Measurements from ENCODE around the gene ZDHHC12. TPM values are rescaled to one million over a fixed set of nuclear protein-coding genes. Genes with fewer than 3 reads are reported as not detected.
A peak's percentile ranks its signal among the peaks of the same experiment; 100 is the strongest.

Gene ZDHHC12
- total and polyA plus RNA-seq, 10 of the 15 experiments (the other 5 are each of a cell fraction or from before 2014, with no cell fraction given): 0.95 to 146 (median 49.9) TPM

GRCh38 chr9:128724744-128725211, 851 bp upstream of the ZDHHC12 start (continued):
- no peak for TF ChIP-seq ZBTB4 (CRISPR knock-in tag; IDR thresholded peaks at IDR 0.05)

GRCh38 chr9:128723352-128723865, 518 bp downstream of the ZDHHC12 start:
- Histone ChIP-seq H3K4me2 (ENCODE audit: control insufficient read depth, insufficient read depth) (peak overlapping the region; percentile 64), H3K79me2 (ENCODE audit: control insufficient read depth, insufficient read depth, low read length) (peaks cover 20% of the 10 kb centered on the region), H3K4me1 (ENCODE audit: control insufficient read depth, insufficient read depth, low read length) (peaks cover 5% of the 10 kb centered on the region), H3K9me3 (replicated peaks; ENCODE audit: control insufficient read depth, insufficient read depth, low read length) (no peaks in the 10 kb centered on the region), H2AFZ (ENCODE audit: control insufficient read depth, low read depth, low read length) (no peak overlapping the region), H3K36me3 (ENCODE audit: control insufficient read depth in 2 of 2, insufficient read depth in 2 of 2, low read length in 1 of 2) (peaks cover 0 to 4% of the 10 kb centered on the region in 2 experiments; a peak in 2 of 4 replicates), H3K4me3 (peak overlapping the region; percentile 100), H3K27ac (ENCODE audit: control insufficient read depth, insufficient read depth) (peak overlapping the region; percentile 34), H4K20me1 (ENCODE audit: control insufficient read depth, insufficient read depth) (no peaks in the 10 kb centered on the region), H3K9ac (ENCODE audit: control insufficient read depth, insufficient read depth, low read length) (peak overlapping the region; percentile 76), H3K27me3 (replicated peaks in 1 of 2; ENCODE audit: control insufficient read depth in 2 of 2, insufficient read depth in 2 of 2, low read length in 1 of 2) (no peaks in the 10 kb centered on the region)
- WGBS (ENCODE audit: insufficient coverage, insufficient replicate concordance, low lambda C conversion rate, missing lambda C conversion rate): 14% methylated on average over 6 of the region's 7 CpGs
- no peak for DNase-seq (ENCODE audit: low read depth, low spot score)
- ChIA-PET RAD21 (ENCODE audit: unreplicated experiment) (interaction anchor here (0.9 to 1.7 kb wide), 5 partner anchors 21 to 285 kb away, joined by 3 to 6 read pairs (median 4); partner anchors contain the start of gene PKN3), POLR2A (interaction anchor here (0.6 to 2.6 kb wide), 10 partner anchors 34 to 651 kb away, joined by 3 to 14 read pairs (median 4); partner anchors contain the start of genes ENDOG, SET and URM1), SMC1A (ENCODE audit: uncharacterized antibody, unreplicated experiment) (interaction anchor here (0.7 to 1.2 kb wide), 3 partner anchors 23 to 218 kb away, joined by 3 read pairs; no protein-coding TSS in a partner anchor), CTCF (interaction anchor here (0.9 to 1.9 kb wide), 6 partner anchors 20 to 206 kb away, joined by 3 to 10 read pairs (median 5); partner anchors contain the start of genes ENDOG, KYAT1 and PKN3)
- intact Hi-C loops (cut with micrococcal nuclease; ENCODE audit: unreplicated experiment): loop anchor here (5.0 kb wide), 1 partner anchor 224 kb away; the partner anchor contains the start of genes DOLK and NUP188
- no peak for FAIRE-seq
- in situ Hi-C loops (cut with MboI): no loop called here
- BruUV-seq (replicated peaks): TSS peak; percentile 67
- peak in 1 of 2 experiments; percentile 15; a peak in 1 of 4 replicates for TF ChIP-seq IKZF2 (IDR thresholded peaks at IDR 0.05)
- no peak for TF ChIP-seq BMI1 (IDR thresholded peaks at IDR 0.05; ENCODE audit: borderline replicate concordance)
- no peak for ATAC-seq
